Endothelial cell of umbilical vein (primary cell): ENCODE measurements around the gene CCL13. TPM values are rescaled to one million over a fixed set of nuclear protein-coding genes. Genes with fewer than 3 reads are reported as not detected.

Source experiments
- BruUV-seq: library from RNA; stranded (reverse); fragments of 400-500 nt; replicated peaks from 2 replicates; lab custom pipeline; 2021; lab: Mats Ljungman, UMichigan
- CTCF ChIA-PET: fragments of 300-600, 350-600 bp; sonication (Branson Sonifier 250); formaldehyde crosslinking; loops from one replicate; lab custom pipeline; 2021; ENCODE audit warnings: antibody characterized with exemption, inconsistent platforms; lab: Charles Lee
- POLR2A ChIA-PET: fragments of 300-600, 350-600 bp; sonication (Branson Sonifier 250); formaldehyde crosslinking; loops from one replicate; lab custom pipeline; 2021; ENCODE audit warnings: antibody characterized with exemption, inconsistent platforms; lab: Charles Lee
- DNase-seq: peaks from one replicate; pipeline ENCODE4 v3.0.0-alpha.2; 2011; ENCODE audit warnings: low read depth, low spot score
- FAIRE-seq: peaks from 2 replicates; lab custom pipeline; 2011; peaks lifted over from hg19 to GRCh38; lab: Jason Lieb, UNC
- H2AFZ ChIP-seq: 2 replicates; pipeline ENCODE4 v1.6.0; 2012; ENCODE audit warnings: low read depth, low read length, control low read depth, inconsistent platforms
- H3K27ac ChIP-seq: 2 replicates; pipeline ENCODE4 v1.5.1; 2011; ENCODE audit warnings: low read depth, mild to moderate bottlenecking, control low read depth, low read length, moderate library complexity; ENCODE audit not compliant: insufficient read depth
- H3K27me3 ChIP-seq, 2 experiments: 2 replicates each; pipeline versions ENCODE4 v1.6.0 to v1.6.1; 2011; ENCODE audit warnings: low read length in 2 of 2, mixed read lengths in 1 of 2; ENCODE audit not compliant: control insufficient read depth in 2 of 2, insufficient read depth in 2 of 2
- H3K36me3 ChIP-seq, 2 experiments: 2 replicates in 1 of 2; 3 replicates in 1 of 2; pipeline ENCODE4 v1.5.1; 2011; ENCODE audit warnings: low read length in 2 of 2, mild to moderate bottlenecking in 1 of 2, moderate library complexity in 1 of 2; ENCODE audit not compliant: control insufficient read depth in 2 of 2, insufficient read depth in 2 of 2; ENCODE audit errors: extremely low read depth in 1 of 2
- H3K4me1 ChIP-seq: 3 replicates; pipeline ENCODE4 v1.5.1; 2011; ENCODE audit warnings: mild to moderate bottlenecking, low read length; ENCODE audit not compliant: control insufficient read depth, insufficient read depth; ENCODE audit errors: extremely low read depth
- H3K4me2 ChIP-seq: 2 replicates; pipeline ENCODE4 v1.6.1; 2011; ENCODE audit warnings: low read length, control low read depth, mixed read lengths; ENCODE audit not compliant: insufficient read depth
- H3K4me3 ChIP-seq, 3 experiments: fragments of 200-600 bp in 1 of 3; sonication (generic), shearing (Covaris generic) in 1 of 3; replicated peaks in 1 of 3; 2 replicates each; pipeline ENCODE4 v1.5.1; 2011 to 2016; ENCODE audit warnings: control low read depth in 3 of 3, low read length in 3 of 3, mild to moderate bottlenecking in 2 of 3, inconsistent platforms in 1 of 3, low read depth in 1 of 3, moderate library complexity in 1 of 3; ENCODE audit not compliant: insufficient read depth in 1 of 3
- H3K79me2 ChIP-seq: 2 replicates; pipeline ENCODE4 v1.6.0; 2012; ENCODE audit warnings: low read length, inconsistent platforms; ENCODE audit not compliant: control insufficient read depth, insufficient read depth
- H3K9ac ChIP-seq: replicated peaks from 2 replicates; pipeline ENCODE3; 2011; ENCODE audit warnings: low read length, control low read depth; ENCODE audit not compliant: insufficient read depth; ENCODE audit errors: extremely low read depth
- H3K9me1 ChIP-seq: replicated peaks from 3 replicates; pipeline ENCODE4 v1.6.0; 2011; ENCODE audit warnings: mild to moderate bottlenecking, low read length; ENCODE audit not compliant: control insufficient read depth, insufficient read depth; ENCODE audit errors: extremely low read depth
- H3K9me3 ChIP-seq: replicated peaks from 2 replicates; pipeline ENCODE4 v1.5.1; 2012; ENCODE audit warnings: low read length, inconsistent platforms; ENCODE audit not compliant: control insufficient read depth, insufficient read depth
- H4K20me1 ChIP-seq: replicated peaks from 2 replicates; pipeline ENCODE3; 2011; ENCODE audit warnings: mild to moderate bottlenecking, low read length; ENCODE audit not compliant: control insufficient read depth, insufficient read depth; ENCODE audit errors: extremely low read depth
- CTCF ChIP-seq, 2 donors: IDR thresholded peaks; 1 replicate in 1 of 2; 2 replicates in 1 of 2; pipeline ENCODE4 v1.5.1; 2011; ENCODE audit warnings: low read length in 2 of 2, mild to moderate bottlenecking in 2 of 2, moderate library complexity in 2 of 2, control low read depth in 1 of 2, inconsistent platforms in 1 of 2, low read depth in 1 of 2; ENCODE audit not compliant: insufficient read depth in 1 of 2; ENCODE audit errors: extremely low read depth in 1 of 2
- EZH2 ChIP-seq: IDR thresholded peaks from 2 replicates; pipeline ENCODE4 v1.6.1; 2012; ENCODE audit warnings: borderline replicate concordance, low read depth, mild to moderate bottlenecking, moderate library complexity, low read length, inconsistent platforms; ENCODE audit not compliant: severe bottlenecking
- FOS ChIP-seq: IDR thresholded peaks from 2 replicates; pipeline ENCODE4 v1.6.1; 2011; ENCODE audit warnings: mild to moderate bottlenecking, low read length, moderate library complexity, borderline replicate concordance; ENCODE audit not compliant: insufficient read depth
- GATA2 ChIP-seq: IDR thresholded peaks from 2 replicates; pipeline ENCODE4 v1.7.0; 2011; ENCODE audit warnings: low read depth, mild to moderate bottlenecking, moderate library complexity, mixed read lengths, low read length; ENCODE audit not compliant: insufficient read length, insufficient read depth
- JUN ChIP-seq: IDR thresholded peaks from 2 replicates; pipeline ENCODE4 v1.6.1; 2011; ENCODE audit warnings: borderline replicate concordance, low read depth; ENCODE audit not compliant: insufficient read length, insufficient read depth
- MAX ChIP-seq: IDR thresholded peaks from 2 replicates; pipeline ENCODE4 v1.6.1; 2011; ENCODE audit not compliant: insufficient read depth, insufficient read length
- MYC ChIP-seq: IDR thresholded peaks from one replicate; pipeline ENCODE4 v1.6.1; 2011; ENCODE audit warnings: mild to moderate bottlenecking, low read depth, low read length
- POLR2A ChIP-seq: IDR thresholded peaks from 2 replicates; pipeline ENCODE4 v1.6.1; 2012; ENCODE audit warnings: low read depth, mild to moderate bottlenecking, control low read depth, low read length
- POLR2AphosphoS5 ChIP-seq: IDR thresholded peaks from 2 replicates; pipeline ENCODE4 v1.6.1; 2012; ENCODE audit warnings: low read depth, mild to moderate bottlenecking, control low read depth, low read length, moderate library complexity; ENCODE audit not compliant: insufficient read depth
- dilution Hi-C: fragments of 300-500 bp; cut with MboI; formaldehyde crosslinking; loops from one replicate; pipeline ENCODE4 v1.15.0; 2019; ENCODE audit warnings: low sequenced_read_pairs; ENCODE audit not compliant: extremely low pct_ligation_motif_present
- intact Hi-C: fragments of 100-400 bp; cut with micrococcal nuclease; formaldehyde crosslinking; loops from one replicate; pipeline ENCODE4 v1.10.0; 2022
- polyA plus RNA-seq, 4 experiments: library from polyadenylated mRNA; depleted of rRNA in 3 of 4; stranded (reverse) in 3 of 4; unstranded in 1 of 4; fragments of >200 nt; gene quantifications; 2 replicates each; pipeline versions ENCODE4 v1.2.1 to v1.2.3, GENCODE V29; 2011 to 2012; ENCODE audit warnings: missing spikeins in 1 of 4
- total RNA-seq: library from RNA; stranded (reverse); gene quantifications from 2 replicates; pipeline ENCODE4 v1.2.3, GENCODE V29; 2021

The CCL13 gene
- total and polyA plus RNA-seq, 2 donors (not counting 3 experiments of a cell fraction or from before 2014, with no cell fraction given): not detected

DNA sequence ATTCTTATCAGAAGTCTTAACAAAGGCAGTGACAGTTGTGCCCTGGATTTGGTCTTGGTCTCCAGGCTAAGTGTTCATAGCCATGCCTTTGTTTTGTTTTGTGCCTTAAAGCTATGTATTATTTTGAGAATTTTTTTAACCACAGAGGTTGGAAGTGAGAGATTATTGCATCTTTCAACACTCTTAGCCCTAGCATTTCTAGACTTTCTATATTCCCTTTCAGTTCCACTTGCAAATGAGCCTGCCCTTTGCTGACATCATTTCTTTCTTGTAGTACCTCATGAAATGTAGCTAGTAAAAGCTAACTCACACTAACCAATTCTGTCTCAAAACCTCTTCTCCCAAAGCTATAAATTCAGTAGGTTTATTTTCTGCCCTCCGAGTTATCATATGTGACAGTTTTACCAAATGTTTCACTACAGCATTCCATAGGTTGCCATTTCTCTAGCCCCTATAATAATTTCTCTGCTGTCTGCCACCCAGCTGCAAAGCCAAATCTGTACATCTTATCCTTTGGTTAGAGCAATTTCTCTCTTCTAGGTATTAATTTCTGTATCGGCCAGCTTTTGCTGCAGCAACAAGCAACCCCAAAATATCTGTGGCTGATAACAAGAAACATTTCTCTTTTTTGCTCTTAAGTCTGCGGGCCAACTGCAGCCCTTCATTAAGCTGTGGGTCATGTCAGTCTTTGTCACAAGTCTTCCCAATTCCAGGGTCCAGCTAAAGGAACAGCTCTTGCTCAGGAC is 21.0 kb downstream of the CCL13 start:
- dilution Hi-C loops (no loop called here), intact Hi-C loops (no loop called here)
- H3K27ac ChIP-seq: no peak overlapping the region
- no peaks in the 10 kb centered on the region for H4K20me1 ChIP-seq
- H3K27me3 ChIP-seq: peaks cover 0 to 2% of the 10 kb centered on the region in 2 experiments
- POLR2A ChIA-PET: no interaction called here
- H3K9me3 ChIP-seq: no peaks in the 10 kb centered on the region
- no TSS peak for BruUV-seq
- CTCF ChIA-PET: interaction anchor here (1.1 to 1.5 kb wide), 4 partner anchors 10 to 177 kb away, joined by 3 to 6 read pairs (median 4); no protein-coding TSS in a partner anchor
- no peak overlapping the region for H3K9ac ChIP-seq
- H3K9me1 ChIP-seq: no peaks in the 10 kb centered on the region
- H3K79me2 ChIP-seq: no peaks in the 10 kb centered on the region
- TF ChIP-seq MYC (no peak), FOS (no peak), GATA2 (no peak), MAX (no peak), EZH2 (no peak), JUN (no peak), POLR2A (no peak), POLR2AphosphoS5 (no peak), CTCF (IDR thresholded peaks at IDR 0.05; ENCODE audit: extremely low read depth in 1 of 2, insufficient read depth in 1 of 2, low read depth in 1 of 2, low read length in 2 of 2) (no peak)
- peaks cover 4% of the 10 kb centered on the region for H3K4me1 ChIP-seq
- FAIRE-seq (no peak), DNase-seq (no peak)
- no peak overlapping the region for H3K4me2 ChIP-seq
- no peaks in the 10 kb centered on the region for H3K36me3 ChIP-seq
- no peak overlapping the region for H3K4me3 ChIP-seq
- H2AFZ ChIP-seq: no peak overlapping the region
